HG03135 (cell line): ENCODE results near the gene FOXL2NB.

Source experiments
- ATAC-seq: cut with Tn5 transposase; IDR thresholded peaks from one replicate; pipeline ENCODE4 v1.9.1; 2021; ENCODE audit warnings: mild to moderate bottlenecking, moderate library complexity; ENCODE audit not compliant: unreplicated experiment

The FOXL2NB gene

GRCh38 chr3:138928727-138929372, 18.2 kb upstream of the FOXL2NB start:
- ATAC-seq = no peak

DNA sequence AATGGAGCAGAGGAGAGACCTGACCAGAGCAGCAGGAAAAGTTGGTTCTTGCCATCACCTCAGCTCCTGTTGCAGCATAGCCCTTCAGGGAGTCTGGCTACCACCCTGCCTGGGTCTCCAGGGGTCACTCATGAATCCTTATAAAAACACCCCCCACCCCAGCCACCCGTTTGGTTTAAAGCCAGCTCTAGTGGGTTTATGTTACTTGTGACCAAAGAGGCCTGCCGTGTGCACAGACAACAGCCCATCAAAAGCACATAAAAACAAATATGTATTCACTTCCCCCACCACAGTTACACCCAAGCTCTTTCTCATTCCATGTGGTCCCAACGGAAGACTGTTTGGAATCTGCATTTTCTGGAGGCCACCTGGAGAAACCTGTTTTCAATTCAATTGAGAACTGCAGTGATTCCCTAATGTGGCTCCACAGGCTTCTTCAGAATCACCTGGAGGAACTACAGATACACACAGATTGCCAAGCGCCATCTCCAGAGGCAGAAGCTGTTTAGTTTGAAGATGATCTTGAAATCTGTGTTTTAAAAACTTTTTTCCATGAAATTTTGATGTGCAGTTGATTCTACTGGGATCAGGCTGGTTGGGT, 13.8 kb upstream of the FOXL2NB start:
- no peak for ATAC-seq

GRCh38 chr3:138933981-138934691, 12.9 kb upstream of the FOXL2NB start:
- no peak for ATAC-seq

DNA sequence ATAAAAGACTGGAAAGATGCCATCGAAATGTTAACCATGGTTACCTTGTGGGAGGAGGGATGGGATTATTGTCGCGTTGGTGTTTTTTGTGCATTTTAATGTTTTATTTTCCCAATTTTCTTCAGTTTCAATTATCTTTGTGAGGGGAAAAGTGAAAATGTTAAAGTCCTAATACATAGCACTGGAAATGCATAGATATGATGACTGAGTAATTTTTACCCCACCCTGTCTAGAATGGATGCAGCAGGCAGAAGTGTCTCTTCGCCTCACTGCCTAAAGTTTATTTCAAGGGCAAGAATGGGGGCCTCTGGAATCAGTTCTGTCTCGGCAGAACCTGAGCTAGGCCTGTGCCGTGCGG, 11.5 kb upstream of the FOXL2NB start:
- no peak for ATAC-seq

GRCh38 chr3:138935863-138936740, 10.9 kb upstream of the FOXL2NB start:
- ATAC-seq = peak; percentile 70

DNA sequence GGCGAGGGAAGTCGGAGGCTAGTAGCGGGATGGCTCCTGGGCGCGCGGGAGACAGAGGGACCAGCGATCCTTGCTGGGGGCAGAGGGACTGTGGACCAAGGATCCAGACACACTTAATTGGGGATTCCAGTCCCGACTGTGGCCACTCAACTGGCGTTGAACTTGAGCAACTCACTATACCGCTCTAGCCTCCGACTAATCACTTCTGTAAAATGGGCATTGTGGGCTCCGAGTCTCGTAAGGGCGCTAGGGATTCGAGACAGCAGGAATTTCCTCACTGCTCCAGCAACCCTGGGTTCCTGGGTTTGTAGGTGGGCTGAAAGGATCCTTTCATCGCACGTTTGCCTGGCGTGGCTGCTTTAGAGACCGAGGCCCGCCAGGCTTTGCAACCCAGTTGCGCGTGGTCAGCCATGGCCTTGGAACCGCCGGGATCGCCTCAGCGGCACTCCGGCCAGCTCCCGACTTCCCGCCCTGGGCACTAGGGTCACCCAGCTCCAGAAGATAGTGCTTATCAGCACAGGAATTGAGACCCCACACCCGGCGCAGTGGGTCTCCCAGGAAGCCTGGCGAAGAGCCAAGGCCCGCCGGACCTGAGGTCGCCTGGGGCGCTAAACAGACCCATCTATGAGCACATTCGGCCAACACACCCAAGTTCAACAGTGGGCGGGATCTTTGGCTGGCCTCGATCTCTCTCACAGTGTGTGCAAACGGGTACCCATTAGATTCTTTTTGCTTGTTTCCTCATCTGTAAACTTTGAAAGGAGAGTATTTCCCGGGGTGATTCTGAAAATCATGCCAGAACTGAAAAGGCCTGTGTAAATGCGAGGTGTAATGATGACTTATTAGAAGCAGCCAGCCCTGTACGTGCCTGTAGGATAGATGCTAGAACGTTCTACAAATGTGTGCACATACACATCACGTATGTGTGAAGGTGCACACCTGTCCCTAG, 10.0 kb upstream of the FOXL2NB start:
- ATAC-seq = no peak

GRCh38 chr3:138937690-138938055, 9.3 kb upstream of the FOXL2NB start:
- ATAC-seq = no peak

DNA sequence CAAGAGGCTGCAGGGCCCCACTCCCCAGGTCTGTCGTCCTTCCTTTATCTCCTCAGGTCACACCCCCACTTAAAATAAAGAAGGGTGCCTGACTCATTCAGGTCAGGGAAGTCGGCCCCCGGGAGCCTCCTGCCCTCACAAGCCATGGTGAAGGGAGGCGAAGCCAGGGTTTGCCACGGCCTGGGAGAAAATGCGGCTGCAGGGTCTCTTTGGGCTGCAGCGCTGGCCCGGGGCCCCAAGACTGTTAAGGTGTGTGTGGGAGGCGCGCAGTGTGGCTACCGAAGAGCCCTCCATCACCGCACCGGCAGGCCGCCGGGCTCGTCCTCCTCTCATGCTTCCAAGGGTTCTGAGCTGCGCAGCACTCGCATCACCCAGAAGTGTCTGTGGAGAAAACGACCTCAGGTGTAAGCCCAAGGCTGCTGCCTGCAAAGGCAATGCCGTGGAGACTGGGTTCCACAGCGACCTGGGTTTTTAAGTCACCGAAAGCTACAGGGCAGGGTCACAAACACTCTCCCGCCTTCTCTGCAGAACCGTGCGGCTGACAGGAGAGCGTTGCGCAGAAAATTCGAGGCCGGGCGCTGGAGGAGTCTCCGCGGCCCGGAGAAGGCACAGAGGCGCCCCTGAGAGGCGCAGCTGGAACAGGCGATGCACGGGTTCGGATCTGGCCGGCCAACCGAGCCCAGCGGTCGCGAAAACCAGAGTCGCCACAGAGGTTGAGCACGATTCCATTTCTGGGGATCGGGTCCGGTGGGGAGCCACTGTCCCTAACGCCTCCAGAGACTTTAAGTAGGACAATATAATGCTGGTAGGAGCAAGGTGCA, 8.8 kb upstream of the FOXL2NB start:
- ATAC-seq = no peak

DNA sequence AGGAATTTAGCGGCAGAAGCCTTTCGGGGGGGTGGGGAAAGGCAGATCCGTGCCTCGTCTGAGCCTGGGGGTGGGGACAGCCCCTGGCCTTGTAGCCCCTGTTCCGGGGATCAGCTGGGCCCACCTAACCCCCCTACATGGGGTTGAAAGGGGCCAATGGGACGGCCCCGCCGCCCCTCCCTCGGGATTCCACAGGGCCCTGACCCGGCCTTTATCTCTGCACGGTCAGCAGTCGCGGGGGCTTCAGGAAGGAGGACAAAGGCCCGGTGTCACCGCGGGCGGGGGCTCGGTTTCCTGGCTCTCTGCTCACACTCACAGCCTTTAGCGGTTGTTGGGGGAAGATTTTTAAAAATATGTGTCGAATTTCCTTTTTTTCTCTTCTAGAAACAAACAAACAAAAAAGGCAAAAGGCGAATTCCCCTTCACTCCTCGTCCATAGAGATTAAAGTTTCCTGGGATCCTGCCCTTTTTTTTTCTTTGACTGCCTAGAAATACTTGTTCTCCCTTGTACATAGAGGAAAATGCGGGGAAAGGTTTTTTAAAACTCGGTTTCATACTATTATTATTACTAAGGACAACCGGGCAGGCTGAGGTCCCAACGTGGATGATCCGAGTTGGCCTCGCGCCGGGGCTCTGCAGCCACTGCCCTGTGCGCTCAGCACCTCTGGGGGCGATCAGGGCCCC, 8.0 kb upstream of the FOXL2NB start:
- ATAC-seq = no peak

DNA sequence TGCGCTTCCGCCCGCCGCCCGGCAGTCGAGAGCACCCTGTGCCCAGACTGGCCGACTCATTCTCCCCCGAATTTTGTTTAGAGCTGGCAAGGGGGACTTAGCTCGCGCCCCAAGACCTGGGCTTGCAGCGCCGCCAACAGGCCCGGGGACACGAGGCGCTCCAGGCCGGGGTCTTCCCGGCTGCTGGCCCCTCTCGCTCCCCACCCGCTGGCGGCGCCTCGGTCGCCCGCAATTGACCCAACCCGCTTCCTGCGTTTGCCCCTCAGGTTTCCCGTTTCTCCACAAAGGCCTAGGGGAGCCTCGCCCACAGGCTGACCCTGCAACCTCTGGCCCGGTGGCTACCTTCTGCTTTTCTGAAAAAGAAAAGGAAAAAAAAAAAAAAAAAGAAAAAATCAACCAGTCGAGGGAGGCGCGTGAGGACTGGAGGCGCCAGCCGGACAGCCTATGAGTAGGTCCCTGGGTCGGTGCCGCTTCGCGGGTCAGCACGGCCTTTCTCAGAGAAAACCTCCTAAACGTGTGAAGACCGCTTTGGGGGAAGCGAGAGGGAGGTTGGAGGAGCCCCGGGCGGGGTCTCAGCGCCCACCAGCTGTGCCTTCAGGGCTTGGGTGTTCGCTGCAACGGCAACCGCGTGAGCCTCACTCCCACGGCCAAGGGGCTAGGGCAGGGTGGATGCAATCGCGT, 7.3 kb upstream of the FOXL2NB start:
- ATAC-seq = no peak

DNA sequence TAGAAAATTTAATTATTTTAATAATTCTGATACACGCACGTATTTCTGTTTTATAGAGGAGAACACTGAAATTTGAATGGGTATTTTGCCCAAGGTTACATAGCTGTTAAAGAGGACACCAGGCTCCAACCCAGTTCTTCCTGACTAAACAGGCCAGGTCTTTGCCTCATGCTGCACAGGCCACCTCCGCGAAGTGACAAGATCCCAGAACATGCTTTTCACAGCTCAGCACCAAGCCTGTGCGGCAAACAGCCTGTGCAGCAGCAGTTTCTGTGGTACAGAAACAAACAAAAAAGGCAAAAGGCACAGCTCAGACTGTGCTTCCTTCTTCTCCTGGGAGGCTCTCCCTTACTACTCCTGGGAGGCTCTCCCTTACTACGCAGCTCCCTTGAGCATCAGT, 6.6 kb upstream of the FOXL2NB start:
- ATAC-seq = no peak

- ATAC-seq = no peak
Measured at GRCh38 chr3:138941259-138941885, 5.6 kb upstream of the FOXL2NB start.

GRCh38 chr3:138942271-138942670, 4.7 kb upstream of the FOXL2NB start:
- no peak for ATAC-seq

- no peak for ATAC-seq
Measured at GRCh38 chr3:138942861-138943623, 4.0 kb upstream of the FOXL2NB start.

- no peak for ATAC-seq
Measured at GRCh38 chr3:138943724-138944653, 3.0 kb upstream of the FOXL2NB start.

- no peak for ATAC-seq
Measured at GRCh38 chr3:138944654-138944928, 2.4 kb upstream of the FOXL2NB start.
